GM12892 (cell line): ENCODE measurements around the gene AP3D1.

Source experiments
- POLR2A ChIP-seq: IDR thresholded peaks from 2 replicates; pipeline ENCODE4 v1.6.1; 2011; ENCODE audit warnings: low read depth, low read length, control low read depth
- POLR2AphosphoS5 ChIP-seq: IDR thresholded peaks from 2 replicates; pipeline ENCODE4 v1.6.1; 2011; ENCODE audit warnings: low read depth, low read length, control low read depth
- TAF1 ChIP-seq: IDR thresholded peaks from 2 replicates; pipeline ENCODE4 v1.6.1; 2011; ENCODE audit warnings: low read depth, mild to moderate bottlenecking, control low read depth, low read length, borderline replicate concordance

- no peak for TF ChIP-seq POLR2A
- TF ChIP-seq POLR2AphosphoS5 = no peak
- no peak for TF ChIP-seq TAF1
These were observed 37.1 kb downstream of the AP3D1 start for GRCh38 chr19:2114218-2114617.
